ENCODE measurements around the gene SLC35F1. TPM values are rescaled to one million over a fixed set of nuclear protein-coding genes. Genes with fewer than 3 reads are reported as not detected.
A peak's percentile ranks its signal among the peaks of the same experiment; 100 is the strongest.
"Not testable (repeated sequence)": the region's sequence is repeated elsewhere in the genome, so short reads cannot be mapped to it uniquely, and the experiment has no call there.

SLC35F1 gene
- 0.14 TPM for total RNA-seq
- 0.14 TPM for polyA plus RNA-seq
- long read RNA-seq, donor 1: 0 reads
- long read RNA-seq, donor 2: 0 reads
- long read RNA-seq, donor 3: 0 reads
- long read RNA-seq, donor 4: 0 reads
- long read RNA-seq, donor 5: 0 reads
- long read RNA-seq, donor 6: 0 reads
- long read RNA-seq, donor 7: 0 reads
- long read RNA-seq, donor 8: 0 reads
- long read RNA-seq, donor 9: 0 reads
- long read RNA-seq, donor 10: 0 reads

DNA sequence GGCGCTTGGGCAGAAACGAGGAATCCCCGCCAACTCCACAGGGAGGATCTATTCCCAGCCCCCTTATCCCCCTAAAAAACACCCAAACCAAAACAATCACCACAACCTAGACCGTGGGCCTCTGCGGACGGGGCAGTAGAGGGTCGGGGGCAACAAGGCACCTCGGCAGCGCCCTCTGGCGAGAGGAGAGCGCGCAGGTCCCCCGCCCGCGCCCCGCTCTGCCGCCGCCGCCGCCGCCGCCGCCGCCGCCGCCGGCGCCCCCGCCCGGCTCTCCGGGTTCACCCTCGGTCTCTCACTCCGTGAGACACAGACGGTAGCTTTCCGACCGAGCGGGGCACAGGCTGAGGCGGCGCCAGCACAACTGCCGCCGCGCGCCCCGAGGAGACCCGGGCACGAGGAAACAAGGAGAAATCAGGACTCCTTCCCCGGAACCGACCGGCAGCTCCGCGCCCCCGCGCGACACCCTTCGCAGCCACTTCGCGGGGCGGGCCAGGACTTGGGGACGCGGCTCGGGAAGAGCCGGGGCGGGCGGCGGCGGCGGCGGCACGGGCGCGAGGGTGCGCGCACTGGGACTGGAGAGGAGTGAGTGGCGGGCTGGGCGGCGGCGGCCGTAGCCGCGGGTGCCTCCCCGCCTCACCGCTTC lies at the start of gene SLC35F1:
Gene SLC35F1, plus strand, starts transcription at position 307 of the 643 bp plus-strand sequence.
- H3K4me1 ChIP-seq (ENCODE audit: control insufficient read depth in 2 of 2, insufficient read depth in 2 of 2, low read length in 2 of 2): peaks cover 3 to 4% of the 10 kb centered on the region in 2 donors
- H3K9me3 ChIP-seq (ENCODE audit: control insufficient read depth in 2 of 2, insufficient read depth in 1 of 2, low read length in 1 of 2): peaks cover 0 to 4% of the 10 kb centered on the region in 2 donors
- under 1% methylated on average over 82 of the region's 82 CpGs for WGBS
- H3K4me3 ChIP-seq (ENCODE audit: low read length in 2 of 2): peak within 1 kb of the TSS; percentile 12 to 56
- H3K36me3 ChIP-seq (ENCODE audit: control insufficient read depth in 2 of 2, insufficient read depth in 2 of 2, low read length in 1 of 2): no peaks in the 10 kb centered on the region
- H3K27me3 ChIP-seq (ENCODE audit: control insufficient read depth in 2 of 2, insufficient read depth in 1 of 2, low read length in 1 of 2): peaks cover 35 to 61% of the 10 kb centered on the region in 2 donors
- H3K27ac ChIP-seq (ENCODE audit: low read depth in 1 of 2, low read length in 1 of 2): no peak within 1 kb of the TSS
- peak in 7 of 9 donors; percentile 0 to 61 (median 26) for DNase-seq (ENCODE audit: low read depth in 6 of 9, low spot score in 9 of 9)

DNA sequence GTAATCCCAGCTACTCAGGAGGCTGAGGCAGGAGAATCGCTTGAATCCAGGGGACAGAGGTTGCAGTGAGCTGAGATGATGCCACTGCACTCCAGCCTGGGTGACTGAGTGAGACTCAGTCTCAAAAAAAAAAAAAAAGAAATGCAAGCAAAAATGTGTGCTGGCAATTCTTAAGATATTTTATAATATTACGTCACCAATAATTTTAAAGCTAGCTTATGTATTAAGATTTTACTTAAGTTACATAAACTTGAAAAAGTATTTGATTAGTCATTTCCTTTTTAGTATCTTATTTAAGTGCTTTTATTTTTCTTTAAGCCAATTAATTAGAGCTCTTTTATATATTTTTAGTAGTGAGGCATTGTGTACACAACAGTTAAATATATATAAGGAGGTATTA lies 48.5 kb upstream of the SLC35F1 start:
- H3K27ac ChIP-seq (ENCODE audit: low read depth in 1 of 2, low read length in 1 of 2); H3K27me3 ChIP-seq (ENCODE audit: control insufficient read depth in 2 of 2, insufficient read depth in 1 of 2, low read length in 1 of 2); H3K4me1 ChIP-seq (ENCODE audit: control insufficient read depth in 2 of 2, insufficient read depth in 2 of 2, low read length in 2 of 2); H3K4me3 ChIP-seq (ENCODE audit: low read length in 2 of 2); H3K9me3 ChIP-seq (ENCODE audit: control insufficient read depth in 2 of 2, insufficient read depth in 1 of 2, low read length in 1 of 2); H3K36me3 ChIP-seq (ENCODE audit: control insufficient read depth in 2 of 2, insufficient read depth in 2 of 2, low read length in 1 of 2); DNase-seq (ENCODE audit: low read depth in 6 of 9, low spot score in 9 of 9): not testable (repeated sequence)
- 76% methylated on average over 2 of the region's 2 CpGs for WGBS

DNA sequence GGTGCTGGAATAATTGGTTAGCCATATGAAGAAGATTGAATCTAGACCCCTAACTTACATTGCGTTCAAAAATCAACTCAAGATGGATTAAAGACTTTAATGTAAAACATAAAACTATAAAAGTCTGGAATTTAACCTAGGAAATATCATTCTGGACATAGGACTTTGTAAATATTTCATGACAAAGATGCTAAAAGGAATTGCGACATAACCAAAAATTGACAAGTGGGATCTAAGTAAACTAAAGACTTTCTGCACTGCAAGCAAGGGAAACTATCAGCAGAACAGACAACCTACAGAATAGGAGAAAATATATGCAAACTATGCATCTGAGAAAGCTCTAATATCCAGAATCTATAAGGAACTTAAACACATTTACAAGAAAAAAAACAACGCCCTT lies 45.5 kb upstream of the SLC35F1 start:
- H3K27me3 ChIP-seq (ENCODE audit: control insufficient read depth in 2 of 2, insufficient read depth in 1 of 2, low read length in 1 of 2): no peaks in the 10 kb centered on the region
- H3K4me3 ChIP-seq (ENCODE audit: low read length in 2 of 2): no peak overlapping the region
- peaks cover 0 to 6% of the 10 kb centered on the region in 2 donors for H3K9me3 ChIP-seq (ENCODE audit: control insufficient read depth in 2 of 2, insufficient read depth in 1 of 2, low read length in 1 of 2)
- no peak for DNase-seq (ENCODE audit: low read depth in 6 of 9, low spot score in 9 of 9)
- H3K36me3 ChIP-seq (ENCODE audit: control insufficient read depth in 2 of 2, insufficient read depth in 2 of 2, low read length in 1 of 2): no peaks in the 10 kb centered on the region
- no peak overlapping the region for H3K27ac ChIP-seq (ENCODE audit: low read depth in 1 of 2, low read length in 1 of 2)
- no peaks in the 10 kb centered on the region for H3K4me1 ChIP-seq (ENCODE audit: control insufficient read depth in 2 of 2, insufficient read depth in 2 of 2, low read length in 2 of 2)
- 96% methylated on average over 3 of the region's 3 CpGs for WGBS

DNA sequence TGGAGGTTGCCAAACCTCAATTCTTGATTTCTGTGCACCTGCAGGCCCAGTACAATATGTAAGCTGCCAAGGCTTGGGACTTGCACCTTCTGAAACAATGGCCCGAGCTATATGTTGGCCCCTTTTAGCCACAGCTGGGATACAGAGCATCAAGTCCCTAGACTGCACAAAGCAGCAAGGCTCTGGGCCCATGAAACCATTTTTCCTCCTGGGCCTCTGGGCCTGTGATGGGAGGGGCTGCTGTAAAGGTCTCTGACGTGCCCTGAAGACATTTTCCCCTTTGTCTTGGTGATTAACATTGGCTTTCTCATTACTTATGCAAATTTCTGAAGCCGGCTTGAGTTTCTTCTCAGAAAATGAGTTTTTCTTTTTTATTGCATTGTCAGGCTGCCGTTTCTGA lies 40.5 kb upstream of the SLC35F1 start:
- no peaks in the 10 kb centered on the region for H3K4me1 ChIP-seq (ENCODE audit: control insufficient read depth in 2 of 2, insufficient read depth in 2 of 2, low read length in 2 of 2)
- no peaks in the 10 kb centered on the region for H3K27me3 ChIP-seq (ENCODE audit: control insufficient read depth in 2 of 2, insufficient read depth in 1 of 2, low read length in 1 of 2)
- no peaks in the 10 kb centered on the region for H3K36me3 ChIP-seq (ENCODE audit: control insufficient read depth in 2 of 2, insufficient read depth in 2 of 2, low read length in 1 of 2)
- no peak for DNase-seq (ENCODE audit: low read depth in 6 of 9, low spot score in 9 of 9)
- no peak overlapping the region for H3K27ac ChIP-seq (ENCODE audit: low read depth in 1 of 2, low read length in 1 of 2)
- H3K9me3 ChIP-seq (ENCODE audit: control insufficient read depth in 2 of 2, insufficient read depth in 1 of 2, low read length in 1 of 2): peaks cover 0 to 7% of the 10 kb centered on the region in 2 donors
- no peak overlapping the region for H3K4me3 ChIP-seq (ENCODE audit: low read length in 2 of 2)
- WGBS: 66% methylated on average over 4 of the region's 4 CpGs

DNA sequence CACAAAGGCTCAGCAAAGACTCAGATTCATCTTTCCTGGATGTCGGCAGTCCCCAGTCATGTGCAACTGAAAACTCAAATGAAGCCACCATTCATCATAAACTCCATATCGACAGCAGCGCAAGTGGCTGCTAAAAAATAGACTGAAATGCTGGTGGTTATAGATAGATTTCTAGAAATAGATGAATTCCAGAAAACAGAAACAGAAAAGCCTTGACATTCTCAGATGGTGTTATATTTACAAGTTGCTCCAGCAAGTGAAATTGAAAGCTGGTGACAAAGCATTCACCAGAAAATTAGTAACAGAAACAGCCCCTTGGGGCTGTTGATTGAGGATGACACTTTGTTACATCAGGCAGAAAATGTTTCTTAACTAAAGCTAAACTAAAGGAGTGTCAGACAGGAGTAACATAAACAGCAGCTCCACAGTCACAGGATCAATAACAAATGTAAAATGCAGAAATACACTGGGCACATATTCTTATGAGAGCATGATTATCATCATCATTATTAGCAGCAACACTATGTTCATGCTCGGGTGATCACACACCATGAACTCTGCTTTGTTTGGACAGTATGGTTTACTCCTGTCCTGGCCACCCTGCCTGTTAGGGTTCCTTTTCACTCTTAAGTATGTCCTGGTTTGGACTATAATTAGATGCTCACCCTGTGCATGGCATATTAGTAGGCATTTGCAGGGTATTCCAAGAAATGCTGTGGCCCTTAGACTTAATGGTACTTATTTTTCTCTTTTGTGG lies 36.4 kb upstream of the SLC35F1 start:
- Histone ChIP-seq H3K27me3 (ENCODE audit: control insufficient read depth in 2 of 2, insufficient read depth in 1 of 2, low read length in 1 of 2) (no peaks in the 10 kb centered on the region), H3K36me3 (ENCODE audit: control insufficient read depth in 2 of 2, insufficient read depth in 2 of 2, low read length in 1 of 2) (no peaks in the 10 kb centered on the region)
- WGBS: 91% methylated on average over 4 of the region's 4 CpGs

DNA sequence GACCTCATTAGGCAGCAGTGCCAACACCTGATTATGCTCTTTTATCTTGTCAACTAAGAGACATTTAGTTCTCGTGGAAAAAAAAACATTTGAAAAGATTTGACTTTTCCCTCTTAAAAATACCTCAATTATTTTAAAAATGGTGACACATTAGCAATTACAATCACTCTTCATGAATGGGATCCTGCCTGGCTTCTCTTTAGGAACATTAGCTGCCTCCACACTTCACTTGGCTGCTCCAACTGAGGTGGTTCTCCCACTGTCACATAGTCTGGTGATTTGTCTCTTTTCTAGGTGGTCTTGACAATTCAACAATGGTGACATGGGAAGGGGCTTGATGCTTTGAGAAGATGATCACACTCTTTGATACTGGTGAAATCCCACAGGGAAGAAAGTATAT lies 26.2 kb upstream of the SLC35F1 start:
- no peak overlapping the region for H3K4me3 ChIP-seq (ENCODE audit: low read length in 2 of 2)
- H3K9me3 ChIP-seq (ENCODE audit: control insufficient read depth in 2 of 2, insufficient read depth in 1 of 2, low read length in 1 of 2): no peaks in the 10 kb centered on the region
- H3K27me3 ChIP-seq (ENCODE audit: control insufficient read depth in 2 of 2, insufficient read depth in 1 of 2, low read length in 1 of 2): no peaks in the 10 kb centered on the region
- H3K27ac ChIP-seq (ENCODE audit: low read depth in 1 of 2, low read length in 1 of 2): no peak overlapping the region
- 69% methylated on average over 1 of the region's 1 CpG for WGBS
- no peak for DNase-seq (ENCODE audit: low read depth in 6 of 9, low spot score in 9 of 9)
- H3K4me1 ChIP-seq (ENCODE audit: control insufficient read depth in 2 of 2, insufficient read depth in 2 of 2, low read length in 2 of 2): no peaks in the 10 kb centered on the region
- H3K36me3 ChIP-seq (ENCODE audit: control insufficient read depth in 2 of 2, insufficient read depth in 2 of 2, low read length in 1 of 2): no peaks in the 10 kb centered on the region

More for the DNA sequence above, 36.4 kb upstream of the SLC35F1 start:
- DNase-seq (ENCODE audit: low read depth in 6 of 9, low spot score in 9 of 9): no peak
- Histone ChIP-seq H3K4me1 (ENCODE audit: control insufficient read depth in 2 of 2, insufficient read depth in 2 of 2, low read length in 2 of 2) (no peaks in the 10 kb centered on the region), H3K27ac (ENCODE audit: low read depth in 1 of 2, low read length in 1 of 2) (no peak overlapping the region), H3K9me3 (ENCODE audit: control insufficient read depth in 2 of 2, insufficient read depth in 1 of 2, low read length in 1 of 2) (peaks cover 0 to 7% of the 10 kb centered on the region in 2 donors), H3K4me3 (ENCODE audit: low read length in 2 of 2) (no peak overlapping the region)

DNA sequence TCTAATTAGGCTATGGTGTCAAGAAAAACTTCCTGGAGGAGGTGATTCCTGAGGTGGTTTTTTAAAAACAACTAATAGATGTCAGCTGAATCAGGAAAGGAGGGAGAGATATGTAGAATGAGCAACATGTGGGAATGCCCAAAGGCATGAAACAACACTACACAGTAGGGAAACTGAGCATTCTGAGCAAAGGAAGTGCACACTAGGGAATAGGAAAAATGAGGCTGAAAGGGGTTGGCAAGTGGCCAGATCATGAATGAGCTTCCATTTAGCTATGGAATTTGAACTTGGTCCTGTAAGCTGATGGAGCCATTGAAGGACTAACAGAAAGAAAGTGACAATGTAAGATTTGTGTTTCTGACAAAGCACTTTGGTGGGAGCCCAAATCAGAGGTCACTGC lies 16.9 kb upstream of the SLC35F1 start:
- no peaks in the 10 kb centered on the region for H3K4me1 ChIP-seq (ENCODE audit: control insufficient read depth in 2 of 2, insufficient read depth in 2 of 2, low read length in 2 of 2)
- no peaks in the 10 kb centered on the region for H3K9me3 ChIP-seq (ENCODE audit: control insufficient read depth in 2 of 2, insufficient read depth in 1 of 2, low read length in 1 of 2)
- no peak overlapping the region for H3K27ac ChIP-seq (ENCODE audit: low read depth in 1 of 2, low read length in 1 of 2)
- DNase-seq (ENCODE audit: low read depth in 6 of 9, low spot score in 9 of 9): no peak
- no peaks in the 10 kb centered on the region for H3K27me3 ChIP-seq (ENCODE audit: control insufficient read depth in 2 of 2, insufficient read depth in 1 of 2, low read length in 1 of 2)
- no peaks in the 10 kb centered on the region for H3K36me3 ChIP-seq (ENCODE audit: control insufficient read depth in 2 of 2, insufficient read depth in 2 of 2, low read length in 1 of 2)
- H3K4me3 ChIP-seq (ENCODE audit: low read length in 2 of 2): no peak overlapping the region

DNA sequence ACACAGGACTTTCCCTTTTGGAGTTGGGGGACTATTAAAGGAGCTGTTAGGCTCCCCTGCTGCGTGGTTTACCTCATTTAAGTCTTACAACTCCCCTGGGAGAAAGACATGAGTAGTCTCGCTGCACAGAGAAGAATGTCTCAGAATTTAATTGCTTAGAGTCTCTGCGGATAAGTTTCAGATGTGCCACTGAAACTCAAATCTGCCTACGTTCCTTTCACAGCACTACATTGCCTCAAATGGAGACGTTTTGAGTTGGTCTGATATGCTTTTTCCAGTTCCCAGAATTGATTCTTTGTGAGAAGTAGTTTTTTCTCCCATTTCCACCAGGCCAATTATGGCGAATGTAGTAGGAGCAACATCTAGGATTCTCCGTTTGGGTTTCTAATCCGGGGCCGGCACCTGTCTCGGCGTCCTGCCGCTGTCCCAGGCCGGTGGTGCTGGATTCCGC lies 532 bp upstream of the SLC35F1 start:
- 9% methylated on average over 14 of the region's 14 CpGs for WGBS
- H3K27ac ChIP-seq (ENCODE audit: low read depth in 1 of 2, low read length in 1 of 2): no peak overlapping the region
- H3K4me1 ChIP-seq (ENCODE audit: control insufficient read depth in 2 of 2, insufficient read depth in 2 of 2, low read length in 2 of 2): peaks cover 3 to 4% of the 10 kb centered on the region in 2 donors
- H3K27me3 ChIP-seq (ENCODE audit: control insufficient read depth in 2 of 2, insufficient read depth in 1 of 2, low read length in 1 of 2): peaks cover 35 to 60% of the 10 kb centered on the region in 2 donors
- no peak for DNase-seq (ENCODE audit: low read depth in 6 of 9, low spot score in 9 of 9)
- no peaks in the 10 kb centered on the region for H3K36me3 ChIP-seq (ENCODE audit: control insufficient read depth in 2 of 2, insufficient read depth in 2 of 2, low read length in 1 of 2)
- peak overlapping the region; percentile 12 to 56 for H3K4me3 ChIP-seq (ENCODE audit: low read length in 2 of 2)
- H3K9me3 ChIP-seq (ENCODE audit: control insufficient read depth in 2 of 2, insufficient read depth in 1 of 2, low read length in 1 of 2): peaks cover 0 to 4% of the 10 kb centered on the region in 2 donors

Data from thymus (tissue), 14 donors.